HG02623 (cell line): ENCODE results near the gene UPB1.

Experiments used
- ATAC-seq: cut with Tn5 transposase; IDR thresholded peaks from one replicate; pipeline ENCODE4 v1.9.1; 2021; ENCODE audit warnings: moderate library complexity; ENCODE audit not compliant: unreplicated experiment

Gene UPB1

GRCh38 chr22:24494528-24495364 lies at the start of gene UPB1:
UPB1 (plus strand) TSS chr22:24495332; CDS start chr22:24495404, 72 bp downstream.
- ATAC-seq = no peak

- ATAC-seq = no peak
Observed at GRCh38 chr22:24445481-24446259, 49.5 kb upstream of the UPB1 start.

- no peak for ATAC-seq
Observed at GRCh38 chr22:24446260-24446611, 48.9 kb upstream of the UPB1 start.

- ATAC-seq = no peak
Observed at GRCh38 chr22:24450610-24451009, 44.5 kb upstream of the UPB1 start.

- ATAC-seq = no peak
Observed at GRCh38 chr22:24451162-24451561, 44.0 kb upstream of the UPB1 start.

- ATAC-seq = no peak
Observed at GRCh38 chr22:24453853-24454252, 41.3 kb upstream of the UPB1 start.

- no peak for ATAC-seq
Observed at GRCh38 chr22:24455039-24455438, 40.1 kb upstream of the UPB1 start.

GRCh38 chr22:24455751-24456426 lies 39.2 kb upstream of the UPB1 start:
- ATAC-seq = no peak

- no peak for ATAC-seq
Observed at GRCh38 chr22:24457894-24458420, 37.2 kb upstream of the UPB1 start.

- no peak for ATAC-seq
Observed at GRCh38 chr22:24459911-24460310, 35.2 kb upstream of the UPB1 start.

- ATAC-seq = no peak
Observed at GRCh38 chr22:24460418-24461089, 34.6 kb upstream of the UPB1 start.

GRCh38 chr22:24463071-24463760 lies 31.9 kb upstream of the UPB1 start:
- ATAC-seq = no peak

GRCh38 chr22:24465566-24465965 lies 29.6 kb upstream of the UPB1 start:
- no peak for ATAC-seq

GRCh38 chr22:24465975-24466374 lies 29.2 kb upstream of the UPB1 start:
- ATAC-seq = no peak

GRCh38 chr22:24466716-24467328 lies 28.3 kb upstream of the UPB1 start:
- no peak for ATAC-seq

- ATAC-seq = no peak
Observed at GRCh38 chr22:24467340-24467739, 27.8 kb upstream of the UPB1 start.

- no peak for ATAC-seq
Observed at GRCh38 chr22:24471570-24471969, 23.6 kb upstream of the UPB1 start.

- ATAC-seq = no peak
Observed at GRCh38 chr22:24473284-24473683, 21.8 kb upstream of the UPB1 start.

- ATAC-seq = no peak
Observed at GRCh38 chr22:24474221-24474620, 20.9 kb upstream of the UPB1 start.
